ENCODE measurements around the gene NIT1. TPM values are rescaled to one million over a fixed set of nuclear protein-coding genes. Genes with fewer than 3 reads are reported as not detected.

The NIT1 gene
- total and polyA plus RNA-seq, 9 of the 15 experiments (the other 6 are each of a cell fraction or from before 2014, with no cell fraction given) = 18.4 to 76.0 (median 33.7) TPM

GRCh38 chr1:161163793-161164192, 45.9 kb downstream of the NIT1 start:
- no TSS peak for BruUV-seq (replicated peaks)
- peaks cover 73% of the 10 kb centered on the region for H3K79me2 ChIP-seq (ENCODE audit: control insufficient read depth, insufficient read depth, low read length)
- peaks cover 64 to 87% of the 10 kb centered on the region in 2 experiments for H3K4me1 ChIP-seq (replicated peaks in 1 of 2; ENCODE audit: control insufficient read depth in 2 of 2, insufficient read depth in 2 of 2, low read length in 2 of 2)
- H3K27me3 ChIP-seq (ENCODE audit: control insufficient read depth in 2 of 2, insufficient read depth in 2 of 2, low read length in 2 of 2) = no peaks in the 10 kb centered on the region
- ATAC-seq (no peak), FAIRE-seq (no peak), DNase-seq (ENCODE audit: extremely low read depth in 1 of 4, low spot score in 3 of 4) (no peak)
- H3K9me3 ChIP-seq (replicated peaks; ENCODE audit: control insufficient read depth, insufficient read depth, low read depth, low read length) = no peaks in the 10 kb centered on the region
- no peaks in the 10 kb centered on the region for H4K20me1 ChIP-seq (replicated peaks; ENCODE audit: control insufficient read depth, insufficient read depth, low read length)
- H3K4me3 ChIP-seq = no peak overlapping the region
- ChIA-PET CTCF (ENCODE audit: low intra/inter-chr PET ratio) (no interaction called here), POLR2A (interaction anchor here (0.6 to 4.3 kb wide), 3 partner anchors 9 to 90 kb away, joined by 3 to 30 read pairs (median 4); partner anchors contain the start of genes B4GALT3 and UFC1)
- 87% methylated on average over 5 of the region's 5 CpGs for WGBS (ENCODE audit: insufficient coverage, low coverage, missing lambda C conversion rate)
- peaks cover 59% of the 10 kb centered on the region for H3K36me3 ChIP-seq (ENCODE audit: control insufficient read depth, insufficient read depth, low read length)
- intact Hi-C loops (cut with micrococcal nuclease) = no loop called here
- no peaks in the 10 kb centered on the region for H3K9me1 ChIP-seq (ENCODE audit: control insufficient read depth, insufficient read depth, low read length)
- no peak overlapping the region for H2AFZ ChIP-seq (ENCODE audit: low read depth, low read length)
- H3K9ac ChIP-seq (ENCODE audit: insufficient read depth in 1 of 2, low read depth in 2 of 2, low read length in 2 of 2) = peak overlapping the region; percentile 65 to 67; a peak in 1 of 4 replicates
- in situ Hi-C loops (cut with MboI) = no loop called here
- TF ChIP-seq ZBTB7A (IDR thresholded peaks at IDR 0.05; ENCODE audit: borderline replicate concordance, control insufficient read depth, low read depth, low read length) = no peak
- no peak for TF ChIP-seq HDAC8 (tag; IDR thresholded peaks at IDR 0.05)
- no peak for TF ChIP-seq PML (IDR thresholded peaks at IDR 0.05; ENCODE audit: low read length)
- TF ChIP-seq EGR1 (conservative IDR thresholded peaks at IDR 0.05) = peak; percentile 29; the same call in 1 of the 2 replicates
- TF ChIP-seq ZNF121 (CRISPR knock-in tag; conservative IDR thresholded peaks at IDR 0.05) = no peak
- no peak for TF ChIP-seq NCOR1 (IDR thresholded peaks at IDR 0.05)
- H3K27ac ChIP-seq (ENCODE audit: extremely low read depth, low read depth, low read length) = no peak overlapping the region; the same call in 1 of the 3 replicates
- H3K4me2 ChIP-seq (ENCODE audit: insufficient read depth, low read length) = 0 out of 2 replicates have a peak overlapping the region, but pooled peaks have one; percentile 83

Data from K562 (cell line).